Measurements from ENCODE around the gene LUZP1. TPM values are rescaled to one million over a fixed set of nuclear protein-coding genes. Genes with fewer than 3 reads are reported as not detected.

Gene LUZP1
- polyA plus RNA-seq, 1 of the 3 experiments (the other 2 are of a cell fraction), result 8.9 TPM

DNA sequence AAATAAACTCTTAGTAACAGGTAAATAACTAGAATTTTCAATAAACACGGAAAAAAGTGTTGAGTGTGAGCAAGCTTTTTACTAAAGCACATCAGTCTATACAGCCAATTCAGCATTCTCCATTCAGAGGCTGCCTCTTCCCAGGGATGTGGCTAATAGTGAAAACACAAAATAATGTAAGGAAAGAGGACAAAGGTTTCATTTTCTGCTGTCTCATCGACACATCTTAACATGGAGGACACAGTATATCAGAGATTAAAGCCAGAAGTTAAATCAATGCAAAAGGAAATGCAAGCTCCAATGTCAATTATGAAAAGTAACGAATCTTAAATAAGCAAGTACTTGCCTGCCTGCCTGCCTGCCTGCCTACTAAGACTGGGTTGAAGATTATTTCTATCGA lies 43.2 kb downstream of the LUZP1 start:
- Histone ChIP-seq H3F3A (replicated peaks; ENCODE audit: insufficient read depth) (peaks cover 28% of the 10 kb centered on the region), H3K36me3 (replicated peaks in 1 of 2; ENCODE audit: control insufficient read depth in 1 of 2, insufficient read depth in 2 of 2, low read length in 1 of 2) (peaks cover 0 to 11% of the 10 kb centered on the region in 2 experiments), H4K20me1 (ENCODE audit: insufficient read depth) (peaks cover 54% of the 10 kb centered on the region), H3K9me2 (no peaks in the 10 kb centered on the region), H3K4me1 (ENCODE audit: control insufficient read depth in 1 of 2, insufficient read depth in 2 of 2, low read depth in 1 of 2, low read length in 1 of 2) (peaks cover 6 to 37% of the 10 kb centered on the region in 2 experiments; a peak in 3 of 4 replicates), H2AFZ (ENCODE audit: low read depth) (no peak overlapping the region), H3K27me3 (ENCODE audit: insufficient read depth) (no peaks in the 10 kb centered on the region), H3K4me2 (no peak overlapping the region), H3K9ac (no peak overlapping the region), H3K9me3 (no peaks in the 10 kb centered on the region), H3K79me2 (ENCODE audit: insufficient read depth) (peaks cover 100% of the 10 kb centered on the region), H3K27ac (ENCODE audit: low read depth in 2 of 2, low read length in 1 of 2) (no peak overlapping the region), H3K4me3 (ENCODE audit: low read depth in 2 of 2, low read length in 1 of 2) (no peak overlapping the region)
- no peak for DNase-seq
- WGBS (ENCODE audit: low lambda C conversion rate), result 92% methylated on average over 4 of the region's 4 CpGs
- no peak for TF ChIP-seq EZH2phosphoT487 (IDR thresholded peaks at IDR 0.05; ENCODE audit: borderline replicate concordance, low read depth)
- TF ChIP-seq CHD2 (IDR thresholded peaks at IDR 0.05; ENCODE audit: low read length, partially characterized antibody), result no peak
- TF ChIP-seq RAD21 (IDR thresholded peaks at IDR 0.05; ENCODE audit: low read length), result no peak
- TF ChIP-seq NRF1 (IDR thresholded peaks at IDR 0.05; ENCODE audit: low read depth, low read length), result no peak
- no peak for TF ChIP-seq NFIC (IDR thresholded peaks at IDR 0.05; ENCODE audit: borderline replicate concordance)
- no peak for TF ChIP-seq RFX5 (IDR thresholded peaks at IDR 0.05; ENCODE audit: low read length)
- TF ChIP-seq FOXJ3 (CRISPR knock-in tag; IDR thresholded peaks at IDR 0.05), result no peak
- no peak for TF ChIP-seq RXRA (IDR thresholded peaks at IDR 0.05; ENCODE audit: borderline replicate concordance, low read depth)
- TF ChIP-seq, protein P1, sequence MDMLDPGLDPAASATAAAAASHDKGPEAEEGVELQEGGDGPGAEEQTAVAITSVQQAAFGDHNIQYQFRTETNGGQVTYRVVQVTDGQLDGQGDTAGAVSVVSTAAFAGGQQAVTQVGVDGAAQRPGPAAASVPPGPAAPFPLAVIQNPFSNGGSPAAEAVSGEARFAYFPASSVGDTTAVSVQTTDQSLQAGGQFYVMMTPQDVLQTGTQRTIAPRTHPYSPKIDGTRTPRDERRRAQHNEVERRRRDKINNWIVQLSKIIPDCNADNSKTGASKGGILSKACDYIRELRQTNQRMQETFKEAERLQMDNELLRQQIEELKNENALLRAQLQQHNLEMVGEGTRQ (IDR thresholded peaks at IDR 0.05; ENCODE audit: borderline replicate concordance, low read depth, low read length), result no peak
- TF ChIP-seq GATA2 (CRISPR knock-in tag; IDR thresholded peaks at IDR 0.05), result no peak
- no peak for TF ChIP-seq JUND (IDR thresholded peaks at IDR 0.05)
- no peak for TF ChIP-seq MXI1 (IDR thresholded peaks at IDR 0.05; ENCODE audit: low read depth, low read length)
- ChIA-PET CTCF (interaction anchor here (1.0 to 6.7 kb wide), 2 partner anchors 15 to 59 kb away, joined by 3 to 33 read pairs; no protein-coding TSS in a partner anchor), POLR2A (no interaction called here)

- Histone ChIP-seq H3K36me3 (replicated peaks in 1 of 2; ENCODE audit: control insufficient read depth in 1 of 2, insufficient read depth in 2 of 2, low read length in 1 of 2) (peaks cover 0 to 11% of the 10 kb centered on the region in 2 experiments), H3K79me2 (ENCODE audit: insufficient read depth) (peaks cover 100% of the 10 kb centered on the region), H3K9me3 (no peaks in the 10 kb centered on the region), H3K9ac (no peak overlapping the region), H3K9me2 (no peaks in the 10 kb centered on the region), H3K4me3 (ENCODE audit: low read depth in 2 of 2, low read length in 1 of 2) (no peak overlapping the region), H3F3A (replicated peaks; ENCODE audit: insufficient read depth) (peaks cover 17% of the 10 kb centered on the region), H4K20me1 (ENCODE audit: insufficient read depth) (peaks cover 48% of the 10 kb centered on the region), H3K27me3 (ENCODE audit: insufficient read depth) (no peaks in the 10 kb centered on the region), H3K4me1 (ENCODE audit: control insufficient read depth in 1 of 2, insufficient read depth in 2 of 2, low read depth in 1 of 2, low read length in 1 of 2) (peaks cover 6 to 37% of the 10 kb centered on the region in 2 experiments; a peak in 3 of 4 replicates), H3K4me2 (no peak overlapping the region), H3K27ac (ENCODE audit: low read depth in 2 of 2, low read length in 1 of 2) (no peak overlapping the region), H2AFZ (ENCODE audit: low read depth) (no peak overlapping the region)
- 87% methylated on average over 4 of the region's 4 CpGs for WGBS (ENCODE audit: low lambda C conversion rate)
- TF ChIP-seq, protein P2, sequence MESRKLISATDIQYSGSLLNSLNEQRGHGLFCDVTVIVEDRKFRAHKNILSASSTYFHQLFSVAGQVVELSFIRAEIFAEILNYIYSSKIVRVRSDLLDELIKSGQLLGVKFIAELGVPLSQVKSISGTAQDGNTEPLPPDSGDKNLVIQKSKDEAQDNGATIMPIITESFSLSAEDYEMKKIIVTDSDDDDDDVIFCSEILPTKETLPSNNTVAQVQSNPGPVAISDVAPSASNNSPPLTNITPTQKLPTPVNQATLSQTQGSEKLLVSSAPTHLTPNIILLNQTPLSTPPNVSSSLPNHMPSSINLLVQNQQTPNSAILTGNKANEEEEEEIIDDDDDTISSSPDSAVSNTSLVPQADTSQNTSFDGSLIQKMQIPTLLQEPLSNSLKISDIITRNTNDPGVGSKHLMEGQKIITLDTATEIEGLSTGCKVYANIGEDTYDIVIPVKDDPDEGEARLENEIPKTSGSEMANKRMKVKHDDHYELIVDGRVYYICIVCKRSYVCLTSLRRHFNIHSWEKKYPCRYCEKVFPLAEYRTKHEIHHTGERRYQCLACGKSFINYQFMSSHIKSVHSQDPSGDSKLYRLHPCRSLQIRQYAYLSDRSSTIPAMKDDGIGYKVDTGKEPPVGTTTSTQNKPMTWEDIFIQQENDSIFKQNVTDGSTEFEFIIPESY (IDR thresholded peaks at IDR 0.05; ENCODE audit: borderline replicate concordance, low read depth), result no peak
- TF ChIP-seq, protein P3, sequence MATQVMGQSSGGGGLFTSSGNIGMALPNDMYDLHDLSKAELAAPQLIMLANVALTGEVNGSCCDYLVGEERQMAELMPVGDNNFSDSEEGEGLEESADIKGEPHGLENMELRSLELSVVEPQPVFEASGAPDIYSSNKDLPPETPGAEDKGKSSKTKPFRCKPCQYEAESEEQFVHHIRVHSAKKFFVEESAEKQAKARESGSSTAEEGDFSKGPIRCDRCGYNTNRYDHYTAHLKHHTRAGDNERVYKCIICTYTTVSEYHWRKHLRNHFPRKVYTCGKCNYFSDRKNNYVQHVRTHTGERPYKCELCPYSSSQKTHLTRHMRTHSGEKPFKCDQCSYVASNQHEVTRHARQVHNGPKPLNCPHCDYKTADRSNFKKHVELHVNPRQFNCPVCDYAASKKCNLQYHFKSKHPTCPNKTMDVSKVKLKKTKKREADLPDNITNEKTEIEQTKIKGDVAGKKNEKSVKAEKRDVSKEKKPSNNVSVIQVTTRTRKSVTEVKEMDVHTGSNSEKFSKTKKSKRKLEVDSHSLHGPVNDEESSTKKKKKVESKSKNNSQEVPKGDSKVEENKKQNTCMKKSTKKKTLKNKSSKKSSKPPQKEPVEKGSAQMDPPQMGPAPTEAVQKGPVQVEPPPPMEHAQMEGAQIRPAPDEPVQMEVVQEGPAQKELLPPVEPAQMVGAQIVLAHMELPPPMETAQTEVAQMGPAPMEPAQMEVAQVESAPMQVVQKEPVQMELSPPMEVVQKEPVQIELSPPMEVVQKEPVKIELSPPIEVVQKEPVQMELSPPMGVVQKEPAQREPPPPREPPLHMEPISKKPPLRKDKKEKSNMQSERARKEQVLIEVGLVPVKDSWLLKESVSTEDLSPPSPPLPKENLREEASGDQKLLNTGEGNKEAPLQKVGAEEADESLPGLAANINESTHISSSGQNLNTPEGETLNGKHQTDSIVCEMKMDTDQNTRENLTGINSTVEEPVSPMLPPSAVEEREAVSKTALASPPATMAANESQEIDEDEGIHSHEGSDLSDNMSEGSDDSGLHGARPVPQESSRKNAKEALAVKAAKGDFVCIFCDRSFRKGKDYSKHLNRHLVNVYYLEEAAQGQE (IDR thresholded peaks at IDR 0.05; ENCODE audit: low read depth, low read length), result no peak
- TF ChIP-seq FOXM1 (IDR thresholded peaks at IDR 0.05; ENCODE audit: low read depth) (no peak), RFX5 (IDR thresholded peaks at IDR 0.05; ENCODE audit: low read length) (no peak)
- POLR2A ChIA-PET, result no interaction called here
- DNase-seq, result no peak
- CTCF ChIA-PET, result interaction anchor here (1.0 to 6.7 kb wide), 2 partner anchors 14 to 60 kb away, joined by 3 to 33 read pairs; no protein-coding TSS in a partner anchor
Observed at GRCh38 chr1:23124259-23125026, 44.2 kb downstream of the LUZP1 start.
